ENCODE measurements around the gene PAX1.

Gene PAX1

DNA sequence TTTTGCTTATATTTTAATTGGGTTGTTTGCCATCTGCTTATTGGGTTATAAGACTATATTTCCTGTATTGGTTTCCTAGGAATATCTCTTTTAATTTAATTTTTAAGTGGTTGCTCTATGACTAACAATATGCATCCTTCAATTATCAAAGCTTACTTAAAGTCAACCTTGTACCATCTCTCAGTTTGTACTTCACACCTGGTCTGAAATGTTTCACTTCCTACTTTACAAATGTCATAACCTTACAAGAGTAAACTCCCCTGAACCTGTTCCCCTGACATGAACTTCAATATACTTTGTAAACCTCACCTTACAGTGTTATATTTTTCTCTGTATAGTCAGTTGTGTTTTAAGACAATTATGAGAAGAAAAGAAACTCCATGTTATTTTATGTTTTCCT, 35.8 kb downstream of the PAX1 start:
- DNase-seq: no peak

DNA sequence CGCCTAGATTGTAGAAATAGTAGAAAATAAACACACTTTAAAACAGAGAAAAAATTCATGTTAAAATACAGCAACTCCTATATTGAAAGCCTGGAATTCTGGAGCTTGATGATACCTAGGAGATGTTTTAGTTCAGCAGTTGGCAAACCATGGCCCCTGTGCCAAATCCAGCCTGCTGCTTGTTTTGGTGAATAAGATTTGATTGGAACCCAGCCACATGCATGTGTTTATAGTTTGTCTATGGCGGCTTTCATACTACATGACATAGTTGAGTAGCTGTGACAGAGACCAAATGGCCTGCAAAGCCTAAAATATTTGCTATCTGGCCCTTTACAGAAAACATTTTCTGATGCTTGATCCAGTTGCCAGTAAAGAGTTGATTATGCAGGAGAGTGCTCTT, 57.2 kb downstream of the PAX1 start:
- DNase-seq: no peak

DNA sequence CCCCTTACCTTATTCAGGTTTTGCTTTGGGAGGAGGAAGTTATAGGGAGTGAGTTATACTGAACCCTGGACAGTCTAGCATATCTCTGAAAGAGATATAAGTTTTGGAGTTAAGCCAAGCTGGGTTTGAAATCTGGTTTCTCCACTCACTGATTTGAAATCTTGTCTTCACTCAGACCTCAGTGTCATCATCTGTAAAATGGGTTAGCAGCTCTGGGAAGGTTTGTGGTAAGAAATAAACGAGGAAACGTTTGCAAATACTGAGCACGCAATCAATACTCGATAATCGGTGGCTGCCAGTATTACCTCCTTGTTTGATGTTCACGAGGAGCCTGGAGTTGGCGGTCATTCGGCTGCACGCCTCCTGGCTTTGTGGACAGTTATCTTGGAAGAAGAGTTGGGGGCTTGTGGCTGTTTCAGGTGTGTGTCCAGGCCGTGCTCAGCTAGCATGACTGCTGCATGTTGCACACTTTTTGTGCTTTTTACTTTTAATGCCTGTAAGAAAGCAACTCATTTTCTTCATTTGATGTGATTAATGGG, 61.8 kb downstream of the PAX1 start:
- no peak for DNase-seq

DNA sequence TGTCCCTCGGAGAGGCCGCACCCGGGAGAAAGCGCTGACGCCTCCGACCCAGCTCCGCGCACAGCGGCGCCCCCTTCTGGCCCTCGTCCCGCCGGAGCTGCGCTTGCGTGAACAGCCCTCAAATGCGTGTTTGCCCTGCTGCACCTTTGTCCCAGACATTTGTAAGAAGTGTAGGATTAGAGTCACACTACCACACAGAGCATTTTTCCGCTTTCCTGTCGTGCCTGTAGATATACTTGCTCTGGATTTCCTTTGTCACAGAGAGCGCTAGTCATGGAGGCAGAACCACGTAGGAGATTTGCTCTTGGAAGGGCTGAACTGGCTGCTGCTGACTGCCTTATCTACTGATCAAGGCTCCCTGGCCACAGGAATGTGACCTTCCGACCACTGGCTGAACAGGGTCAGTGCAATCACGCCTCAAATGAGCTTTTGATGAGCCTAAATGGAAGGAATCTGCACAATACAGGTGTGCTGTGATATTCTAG, 62.3 kb downstream of the PAX1 start:
- no peak for DNase-seq

All from NCI-H1092 (cell line).